GM21619 (cell line): Measurements from ENCODE around the gene NUCB2.

Experiments
- ATAC-seq: cut with Tn5 transposase; IDR thresholded peaks from one replicate; pipeline ENCODE4 v1.9.1; 2021; ENCODE audit not compliant: unreplicated experiment

Gene NUCB2

DNA sequence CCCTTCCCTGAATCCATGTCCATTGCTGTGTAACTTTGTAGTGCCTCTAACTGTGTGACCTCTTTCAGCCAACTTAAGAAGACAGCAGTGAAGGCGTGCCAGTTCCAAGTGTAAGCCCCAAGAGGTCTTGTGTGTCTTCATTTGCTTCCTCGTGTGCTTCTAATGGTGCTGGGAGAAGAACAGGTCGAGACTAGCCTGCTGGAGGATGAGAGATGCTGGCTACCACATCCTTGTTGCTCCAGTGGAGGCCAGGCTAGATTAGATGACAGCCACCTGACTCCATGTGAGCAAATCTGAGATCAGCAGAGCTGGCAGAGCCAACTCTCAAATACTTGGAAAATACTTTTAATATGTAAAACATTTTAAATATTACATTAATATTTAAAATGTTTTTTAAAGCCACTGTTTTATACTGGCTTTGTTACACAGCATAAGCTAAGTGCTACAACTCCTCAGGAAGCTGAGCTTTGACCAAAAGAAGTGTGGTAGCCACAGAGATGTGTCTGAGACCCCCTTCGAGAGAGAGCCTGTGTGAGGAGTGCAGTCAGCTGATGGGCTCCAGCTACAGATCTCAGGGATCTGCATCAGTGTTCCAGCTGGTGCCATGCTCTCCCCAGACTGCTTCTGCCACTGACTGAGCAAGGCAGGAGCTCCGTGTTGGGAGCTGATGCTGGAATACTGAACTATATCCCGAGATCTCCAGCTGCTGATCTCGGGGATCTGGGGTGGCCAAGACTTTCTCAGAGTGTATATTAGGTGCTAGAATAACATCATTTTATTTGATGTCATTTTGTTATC is 103.0 kb downstream of the NUCB2 start:
- ATAC-seq, result no peak

DNA sequence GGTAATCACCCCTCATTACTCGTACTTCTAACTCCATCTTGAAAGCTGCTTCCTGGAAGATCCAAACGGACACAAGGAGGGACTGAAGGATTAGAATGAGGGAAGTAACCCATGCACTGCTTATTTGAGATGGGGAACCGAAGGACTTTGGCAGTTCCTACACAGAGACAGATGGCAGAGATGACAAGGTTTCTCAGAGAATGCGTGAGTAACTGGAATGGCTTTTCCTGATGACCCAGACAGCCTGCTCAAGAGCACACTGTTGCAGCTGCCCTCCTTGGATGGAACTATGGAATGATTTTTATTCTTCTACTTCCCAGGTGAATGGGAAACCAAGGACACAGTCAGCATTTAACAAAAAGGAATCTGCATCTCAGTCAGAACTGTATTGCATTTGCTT is 104.6 kb downstream of the NUCB2 start:
- ATAC-seq, result no peak
